NCI-H2196 (cell line): ENCODE data around the gene POFUT1.
"Not testable (repeated sequence)": the region's sequence is repeated elsewhere in the genome, so short reads cannot be mapped to it uniquely, and the experiment has no call there.

Source experiments
- DNase-seq: peaks from one replicate; lab custom pipeline; 2025; ENCODE audit not compliant: unreplicated experiment; lab: John Stamatoyannopoulos, UW

POFUT1 gene

DNA sequence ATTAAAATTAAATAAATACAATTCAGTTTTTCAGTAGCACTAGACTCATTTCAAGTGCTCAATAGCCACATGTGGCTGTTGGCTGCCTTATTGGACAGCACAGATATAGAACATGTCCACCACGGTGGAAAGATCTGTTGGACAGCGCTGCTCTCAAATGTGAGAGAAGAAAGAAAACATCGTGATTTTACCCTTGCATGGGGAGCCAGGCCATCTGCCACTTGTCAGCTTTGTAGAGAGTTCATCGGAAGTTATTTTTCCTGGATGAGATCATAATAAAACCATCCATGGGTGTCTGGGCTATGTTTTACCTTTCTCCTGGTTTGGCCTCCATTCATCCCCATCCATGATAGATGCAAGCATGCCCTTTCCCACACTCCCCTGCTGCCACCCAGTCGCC is 63.9 kb downstream of the POFUT1 start:
- DNase-seq: no peak

GRCh38 chr20:32274359-32274758 is 66.7 kb downstream of the POFUT1 start:
- DNase-seq: no peak

DNA sequence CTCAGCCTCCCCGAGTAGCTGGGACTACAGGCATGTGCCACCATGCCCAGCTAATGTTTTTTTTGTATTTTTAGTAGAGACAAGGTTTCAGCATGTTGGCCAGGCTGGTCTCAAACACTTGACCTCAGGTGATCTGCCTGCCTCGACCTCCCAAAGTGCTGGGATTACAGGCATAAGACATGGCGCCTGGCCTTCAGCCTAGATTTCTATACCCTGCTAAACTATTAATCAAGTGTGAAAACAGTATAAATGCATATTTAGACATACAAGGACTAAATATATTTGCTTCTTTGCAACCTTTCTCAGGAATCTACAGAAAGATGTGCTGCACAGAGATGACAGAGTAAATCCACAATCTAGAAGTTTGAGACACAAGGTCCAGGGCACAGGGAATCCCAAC is 67.5 kb downstream of the POFUT1 start:
- DNase-seq: not testable (repeated sequence)

DNA sequence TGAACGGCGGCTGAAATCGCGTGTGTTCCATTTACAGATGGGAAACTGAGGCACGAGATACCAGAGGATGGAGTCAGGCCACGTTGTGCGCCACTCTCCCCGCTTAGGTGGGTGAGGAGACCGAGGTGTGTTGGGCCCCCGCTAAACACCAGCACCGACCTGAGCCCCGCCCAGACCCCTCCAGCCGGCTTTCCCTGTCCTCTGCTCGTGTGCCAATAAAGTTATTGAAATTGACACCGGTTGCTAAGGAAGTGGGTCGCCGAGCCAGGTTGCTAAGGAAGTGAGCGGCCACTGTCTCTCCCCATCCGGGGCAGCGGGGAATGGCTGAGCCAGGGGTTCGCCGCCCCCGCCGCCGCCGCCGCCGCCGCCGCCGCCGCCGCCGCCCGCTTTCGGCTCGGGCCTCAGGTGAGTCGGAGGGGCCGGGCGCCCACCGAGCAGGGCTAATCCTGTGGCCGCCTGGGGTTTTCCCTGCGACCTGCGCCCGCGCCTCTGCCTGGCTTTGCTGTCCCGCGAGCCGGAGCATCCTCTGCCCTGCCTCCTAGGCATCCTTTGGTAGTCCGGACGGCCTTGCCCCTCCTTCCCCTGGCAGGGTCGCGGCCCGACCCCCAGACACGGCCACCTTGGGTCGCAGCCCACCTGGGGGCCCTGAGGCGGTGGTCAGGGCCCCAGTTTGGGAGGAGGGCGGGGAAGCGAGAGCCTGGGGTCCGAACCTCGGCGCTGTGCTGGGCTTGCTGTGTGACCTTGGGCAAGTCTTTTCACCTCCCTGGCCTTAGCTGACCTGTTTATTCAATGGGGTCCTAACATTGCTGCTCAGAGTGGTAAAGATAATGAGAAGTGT is 69.9 kb downstream of the POFUT1 start, which contains the start of gene KIF3B:
TSS of gene KIF3B (plus strand) at position 291 of the 838 bp plus-strand sequence. CDS start 32,127 bp downstream, outside the sequence.
- peak; percentile 80 for DNase-seq

DNA sequence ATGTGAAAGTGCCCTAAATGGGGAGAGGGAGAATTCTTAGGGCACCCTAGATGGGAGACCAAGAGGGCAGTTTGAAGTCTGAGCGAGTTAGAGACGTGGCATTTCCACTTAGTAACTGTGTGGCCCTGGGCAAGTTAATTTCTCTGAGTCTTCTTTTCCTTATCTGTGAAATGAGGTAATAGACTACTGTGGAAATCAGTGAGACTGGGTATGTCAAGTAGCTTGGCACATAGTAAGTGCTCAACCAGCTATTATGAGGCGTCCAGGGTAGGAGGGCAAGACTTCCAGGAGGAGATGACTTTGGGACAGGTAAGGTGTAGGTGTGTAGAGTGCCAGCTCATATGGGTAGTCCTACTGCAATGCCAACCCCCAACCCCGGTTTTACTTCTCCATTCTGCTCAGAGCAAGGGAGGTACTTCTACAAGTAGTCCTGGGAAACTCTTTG is 70.5 kb downstream of the POFUT1 start:
- no peak for DNase-seq

DNA sequence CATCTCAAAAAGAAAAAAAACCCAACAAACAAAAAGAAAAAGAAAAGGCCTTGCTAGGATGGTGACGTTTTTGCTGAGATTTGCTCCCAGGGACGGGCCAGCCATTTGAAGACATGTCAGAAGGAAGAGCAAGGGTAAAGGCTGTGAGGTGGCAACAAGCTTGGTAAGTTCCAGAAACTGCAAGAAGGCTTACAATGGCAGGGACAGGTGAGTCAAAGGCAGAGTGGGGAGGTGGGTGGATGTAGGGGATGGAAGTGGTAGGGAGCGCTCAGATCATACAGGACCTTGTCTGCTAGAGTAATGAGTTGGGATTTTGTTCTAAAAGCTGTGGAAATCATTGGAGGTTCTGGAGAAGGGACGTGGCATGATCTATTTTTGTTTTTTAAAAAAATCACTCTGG is 74.0 kb downstream of the POFUT1 start:
- no peak for DNase-seq

DNA sequence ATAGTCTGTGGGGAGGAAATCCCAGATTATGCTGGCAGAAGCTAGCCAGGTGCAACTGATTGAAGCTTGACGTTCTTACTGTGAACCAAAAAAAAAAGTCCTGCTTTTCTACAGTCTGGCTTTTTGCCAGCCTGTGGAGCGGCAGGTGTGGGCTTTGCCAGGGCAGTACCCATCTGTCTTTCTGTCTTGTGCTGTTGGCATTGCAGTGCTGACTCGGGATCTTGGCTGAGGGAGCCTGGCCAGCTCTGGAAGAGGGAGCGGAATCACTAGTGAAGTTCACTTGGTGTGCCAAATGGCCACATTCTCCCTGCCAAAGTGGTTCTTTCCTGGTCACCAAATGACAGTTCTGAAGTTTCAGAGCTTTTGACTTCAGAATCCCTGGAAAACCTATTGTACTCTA is 74.8 kb downstream of the POFUT1 start:
- peak; percentile 54 for DNase-seq

GRCh38 chr20:32285082-32285620 is 77.5 kb downstream of the POFUT1 start:
- DNase-seq: no peak

DNA sequence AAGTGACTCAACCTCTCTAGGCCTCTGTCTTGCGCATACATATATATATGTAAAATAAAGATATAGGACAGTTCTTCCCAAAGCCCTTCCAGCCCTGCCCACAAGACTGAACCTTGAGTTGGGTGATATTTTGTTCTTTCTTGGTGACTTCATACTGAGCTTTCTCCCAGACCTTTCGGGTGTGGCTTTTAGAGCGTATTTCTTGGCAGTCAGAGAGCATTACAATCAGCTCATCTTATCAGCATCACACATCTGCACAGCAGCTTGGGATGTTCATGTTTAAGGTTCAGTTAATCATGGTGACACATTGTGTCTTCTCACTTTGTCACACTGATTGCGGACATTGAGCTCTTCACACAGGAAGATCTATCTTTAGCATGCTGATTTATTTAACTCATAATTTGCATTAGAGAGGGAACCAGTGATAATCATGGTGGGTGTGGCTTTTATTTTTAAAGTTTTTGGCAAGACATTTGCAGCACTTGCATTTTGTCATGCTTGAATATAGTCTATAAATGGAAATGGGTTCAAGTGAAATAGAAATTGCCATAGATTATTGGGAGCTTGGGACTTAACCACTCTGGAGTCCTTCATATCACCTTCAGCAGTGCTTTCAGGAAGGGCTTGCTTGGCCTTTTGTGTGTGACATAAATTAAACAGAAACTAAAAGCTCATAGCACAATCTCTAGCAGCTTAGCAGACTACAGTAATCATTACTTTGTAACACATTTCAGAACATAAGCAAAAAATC is 78.1 kb downstream of the POFUT1 start:
- DNase-seq: no peak

DNA sequence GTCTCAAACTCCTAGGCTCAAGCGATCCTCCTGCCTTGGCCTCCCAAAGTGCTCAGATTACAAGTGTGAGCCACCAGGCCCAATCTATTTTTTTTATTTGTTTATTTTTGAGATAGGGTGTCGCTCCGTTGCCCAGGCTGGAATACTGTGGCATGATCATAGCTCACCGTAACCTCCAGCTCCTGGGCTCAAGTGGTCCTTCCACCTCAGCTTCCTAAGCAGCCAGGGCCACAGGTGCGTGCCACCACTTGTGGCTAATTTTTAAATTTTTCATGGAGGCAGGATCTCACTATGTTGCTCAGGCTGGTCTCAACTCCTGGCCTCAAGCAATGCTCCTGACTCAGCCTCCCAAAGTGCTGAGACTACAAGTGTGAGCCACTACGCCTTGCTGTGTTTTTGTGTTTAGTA is 79.6 kb downstream of the POFUT1 start:
- DNase-seq: no peak
